SW 1271 (cell line): Measurements from ENCODE around the gene KRTAP10-11.

ENCODE experiments used
- DNase-seq, 2 experiments: peaks; one replicate each; lab custom pipeline; 2025; lab: John Stamatoyannopoulos, UW

KRTAP10-11 gene

GRCh38 chr21:44695641-44696040 lies 49.4 kb downstream of the KRTAP10-11 start:
- no peak for DNase-seq

- no peak for DNase-seq
Measured at GRCh38 chr21:44696572-44696971, 50.4 kb downstream of the KRTAP10-11 start.
